ENCODE results near the gene TSLP.

- TF ChIP-seq JUN (IDR thresholded peaks at IDR 0.05; ENCODE audit: low read depth, low read length) (no peak), POLR2A (IDR thresholded peaks at IDR 0.05; ENCODE audit: control extremely low read depth in 1 of 2, low read depth in 2 of 2, low read length in 2 of 2) (no peak), ZNF274 (IDR thresholded peaks at IDR 0.05; ENCODE audit: borderline replicate concordance, extremely low read depth, low read length) (no peak), SP1 (IDR thresholded peaks at IDR 0.05; ENCODE audit: low read depth, low read length) (no peak), CTBP2 (IDR thresholded peaks at IDR 0.05; ENCODE audit: borderline replicate concordance, insufficient read depth, insufficient read length, low read length) (no peak), USF2 (IDR thresholded peaks at IDR 0.05; ENCODE audit: low read length) (no peak), CREB1 (IDR thresholded peaks at IDR 0.05) (no peak), RAD21 (IDR thresholded peaks at IDR 0.05 in 1 of 2, conservative IDR thresholded peaks at IDR 0.05 in 1 of 2; ENCODE audit: low read depth in 2 of 2, low read length in 2 of 2) (no peak)
- TF ChIP-seq, protein P1, sequence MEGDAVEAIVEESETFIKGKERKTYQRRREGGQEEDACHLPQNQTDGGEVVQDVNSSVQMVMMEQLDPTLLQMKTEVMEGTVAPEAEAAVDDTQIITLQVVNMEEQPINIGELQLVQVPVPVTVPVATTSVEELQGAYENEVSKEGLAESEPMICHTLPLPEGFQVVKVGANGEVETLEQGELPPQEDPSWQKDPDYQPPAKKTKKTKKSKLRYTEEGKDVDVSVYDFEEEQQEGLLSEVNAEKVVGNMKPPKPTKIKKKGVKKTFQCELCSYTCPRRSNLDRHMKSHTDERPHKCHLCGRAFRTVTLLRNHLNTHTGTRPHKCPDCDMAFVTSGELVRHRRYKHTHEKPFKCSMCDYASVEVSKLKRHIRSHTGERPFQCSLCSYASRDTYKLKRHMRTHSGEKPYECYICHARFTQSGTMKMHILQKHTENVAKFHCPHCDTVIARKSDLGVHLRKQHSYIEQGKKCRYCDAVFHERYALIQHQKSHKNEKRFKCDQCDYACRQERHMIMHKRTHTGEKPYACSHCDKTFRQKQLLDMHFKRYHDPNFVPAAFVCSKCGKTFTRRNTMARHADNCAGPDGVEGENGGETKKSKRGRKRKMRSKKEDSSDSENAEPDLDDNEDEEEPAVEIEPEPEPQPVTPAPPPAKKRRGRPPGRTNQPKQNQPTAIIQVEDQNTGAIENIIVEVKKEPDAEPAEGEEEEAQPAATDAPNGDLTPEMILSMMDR (IDR thresholded peaks at IDR 0.05; ENCODE audit: control extremely low read depth in 1 of 3, insufficient read depth in 1 of 3, low read depth in 1 of 3, low read length in 3 of 3), result no peak
- TF ChIP-seq, protein P2, sequence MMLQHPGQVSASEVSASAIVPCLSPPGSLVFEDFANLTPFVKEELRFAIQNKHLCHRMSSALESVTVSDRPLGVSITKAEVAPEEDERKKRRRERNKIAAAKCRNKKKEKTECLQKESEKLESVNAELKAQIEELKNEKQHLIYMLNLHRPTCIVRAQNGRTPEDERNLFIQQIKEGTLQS (IDR thresholded peaks at IDR 0.05; ENCODE audit: insufficient read depth, low read depth, low read length), result no peak
Measured at GRCh38 chr5:111074244-111074643, 2.7 kb downstream of the TSLP start.
